Measurements from ENCODE around the gene KRT39.

The KRT39 gene

GRCh38 chr17:40966848-40967247 is at the start of gene KRT39:
TSS of gene KRT39 (minus strand) at chr17:40966948. CDS start at chr17:40966856, 92 bp downstream.
- no peak for DNase-seq (ENCODE audit: insufficient read length, low spot score)
- no peak for TF ChIP-seq CTCF (IDR thresholded peaks at IDR 0.05; ENCODE audit: insufficient read depth, missing control alignments)
- no peak for FAIRE-seq

- FAIRE-seq, result no peak
- no peak for DNase-seq (ENCODE audit: insufficient read length, low spot score)
- TF ChIP-seq CTCF (IDR thresholded peaks at IDR 0.05; ENCODE audit: insufficient read depth, missing control alignments), result no peak
Measured at GRCh38 chr17:41015454-41015853, 48.7 kb upstream of the KRT39 start.

- no peak for FAIRE-seq
- TF ChIP-seq CTCF (IDR thresholded peaks at IDR 0.05; ENCODE audit: insufficient read depth, missing control alignments), result no peak
- DNase-seq (ENCODE audit: insufficient read length, low spot score), result no peak
Measured at GRCh38 chr17:41013606-41014005, 46.9 kb upstream of the KRT39 start.

GRCh38 chr17:41013181-41013580 is 46.4 kb upstream of the KRT39 start:
- FAIRE-seq, result no peak
- no peak for TF ChIP-seq CTCF (IDR thresholded peaks at IDR 0.05; ENCODE audit: insufficient read depth, missing control alignments)
- DNase-seq (ENCODE audit: insufficient read length, low spot score), result no peak

- TF ChIP-seq CTCF (IDR thresholded peaks at IDR 0.05; ENCODE audit: insufficient read depth, missing control alignments), result no peak
- FAIRE-seq, result no peak
Measured at GRCh38 chr17:41012326-41013120, 45.8 kb upstream of the KRT39 start.

GRCh38 chr17:41010441-41010840 is 43.7 kb upstream of the KRT39 start:
- FAIRE-seq (no peak), DNase-seq (ENCODE audit: insufficient read length, low spot score) (no peak)
- no peak for TF ChIP-seq CTCF (IDR thresholded peaks at IDR 0.05; ENCODE audit: insufficient read depth, missing control alignments)

More at GRCh38 chr17:41012326-41013120, 45.8 kb upstream of the KRT39 start:
- no peak for DNase-seq (ENCODE audit: insufficient read length, low spot score)

GRCh38 chr17:41009936-41010335 is 43.2 kb upstream of the KRT39 start:
- no peak for TF ChIP-seq CTCF (IDR thresholded peaks at IDR 0.05; ENCODE audit: insufficient read depth, missing control alignments)
- FAIRE-seq (no peak), DNase-seq (ENCODE audit: insufficient read length, low spot score) (no peak)

Measured in D721Med (cell line).